ENCODE measurements around the gene SPP1.

GRCh38 chr4:87982446-87983010, 7.0 kb downstream of the SPP1 start:
- TF ChIP-seq CTCF (IDR thresholded peaks at IDR 0.05) (no peak), POLR2A (IDR thresholded peaks at IDR 0.05) (no peak), EP300 (IDR thresholded peaks at IDR 0.05) (peak in 1 of 2 donors; percentile 19)
